Body of pancreas (tissue), 4 donors: Measurements from ENCODE around the gene MIB2. TPM values are rescaled to one million over a fixed set of nuclear protein-coding genes. Genes with fewer than 3 reads are reported as not detected.

Source experiments
- ATAC-seq: fragments of 150-250 bp; one replicate; pipeline ENCODE4 v1.9.1; 2016
- DNase-seq, 4 donors: peaks; one replicate each; pipeline ENCODE4 v3.0.0-alpha.2; 2019
- H3K27ac ChIP-seq, 4 donors: fragments of 200-600 bp; sonication (generic); 1 replicate in 3 of 4; 2 replicates in 1 of 4; pipeline versions ENCODE4 v1.5.1 to v1.6.1; 2016 to 2019; ENCODE audit warnings: mild to moderate bottlenecking in 1 of 4, mixed read lengths in 1 of 4, moderate library complexity in 1 of 4
- H3K27me3 ChIP-seq, 2 donors: fragments of 200-600 bp; sonication (generic); one replicate each; pipeline ENCODE4 v1.6.0; 2016; ENCODE audit warnings: mild to moderate bottlenecking in 1 of 2
- H3K36me3 ChIP-seq, 2 donors: fragments of 200-600 bp; sonication (generic); replicated peaks in 1 of 2; 2 replicates each; pipeline ENCODE4 v1.5.1; 2016; ENCODE audit warnings: low read depth in 2 of 2; ENCODE audit not compliant: insufficient read depth in 1 of 2
- H3K4me1 ChIP-seq: fragments of 200-600 bp; sonication (generic); one replicate; pipeline ENCODE4 v1.6.0; 2016
- H3K4me3 ChIP-seq, 2 donors: fragments of 200-600 bp; sonication (generic); 1 replicate in 1 of 2; 2 replicates in 1 of 2; pipeline ENCODE4 v1.5.1; 2016 to 2019
- H3K9me3 ChIP-seq, 3 donors: fragments of 200-600 bp; sonication (generic); 1 replicate in 2 of 3; 2 replicates in 1 of 3; pipeline ENCODE4 v1.5.1; 2016
- POLR2A ChIP-seq, 3 donors: fragments of 450-650 bp; IDR thresholded peaks; one replicate each; pipeline ENCODE4 v1.6.1; 2016; ENCODE audit warnings: antibody characterized with exemption in 3 of 3, mild to moderate bottlenecking in 2 of 3
- WGBS, 2 donors: methylation state at CpG; one replicate each; pipeline ENCODE4 v1.1.5; 2017; 5-methylcytosine and 5-hydroxymethylcytosine counted together
- intact Hi-C: fragments of 100-400 bp; cut with DNase I; formaldehyde crosslinking; loops from one replicate; pipeline ENCODE4 v1.15.1; 2023
- total RNA-seq, 2 donors: library from RNA; depleted of rRNA; stranded (reverse); fragments of >200 nt; gene quantifications; one replicate each; pipeline ENCODE4 v1.1.0, GENCODE V29; 2016
- TF ChIP-seq, protein P1 (sequence below), 7 experiments: fragments of 450-650 bp in 4 of 7; fragments of 200-600 bp in 3 of 7; sonication (generic) in 3 of 7; IDR thresholded peaks; one replicate each; pipeline ENCODE4 v1.5.1; 2016 to 2019; ENCODE audit warnings: antibody characterized with exemption in 7 of 7

Gene MIB2
- total RNA-seq, 2 donors from 2014 or later, result 57.6 to 101 TPM

- intact Hi-C loops, result no loop called here
- TF ChIP-seq POLR2A (IDR thresholded peaks at IDR 0.05), result no peak
- TF ChIP-seq, protein P1, sequence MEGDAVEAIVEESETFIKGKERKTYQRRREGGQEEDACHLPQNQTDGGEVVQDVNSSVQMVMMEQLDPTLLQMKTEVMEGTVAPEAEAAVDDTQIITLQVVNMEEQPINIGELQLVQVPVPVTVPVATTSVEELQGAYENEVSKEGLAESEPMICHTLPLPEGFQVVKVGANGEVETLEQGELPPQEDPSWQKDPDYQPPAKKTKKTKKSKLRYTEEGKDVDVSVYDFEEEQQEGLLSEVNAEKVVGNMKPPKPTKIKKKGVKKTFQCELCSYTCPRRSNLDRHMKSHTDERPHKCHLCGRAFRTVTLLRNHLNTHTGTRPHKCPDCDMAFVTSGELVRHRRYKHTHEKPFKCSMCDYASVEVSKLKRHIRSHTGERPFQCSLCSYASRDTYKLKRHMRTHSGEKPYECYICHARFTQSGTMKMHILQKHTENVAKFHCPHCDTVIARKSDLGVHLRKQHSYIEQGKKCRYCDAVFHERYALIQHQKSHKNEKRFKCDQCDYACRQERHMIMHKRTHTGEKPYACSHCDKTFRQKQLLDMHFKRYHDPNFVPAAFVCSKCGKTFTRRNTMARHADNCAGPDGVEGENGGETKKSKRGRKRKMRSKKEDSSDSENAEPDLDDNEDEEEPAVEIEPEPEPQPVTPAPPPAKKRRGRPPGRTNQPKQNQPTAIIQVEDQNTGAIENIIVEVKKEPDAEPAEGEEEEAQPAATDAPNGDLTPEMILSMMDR (IDR thresholded peaks at IDR 0.05), result no peak
- no peaks in the 10 kb centered on the region for H3K27me3 ChIP-seq
- H3K4me1 ChIP-seq, result no peaks in the 10 kb centered on the region
- H3K9me3 ChIP-seq, result no peaks in the 10 kb centered on the region
- ATAC-seq (no peak), DNase-seq (no peak)
- WGBS, 2 donors, result 65 to 69% methylated on average over 7 to 9 of the region's 9 CpGs
- no peak overlapping the region for H3K27ac ChIP-seq
- no peaks in the 10 kb centered on the region for H3K36me3 ChIP-seq
- H3K4me3 ChIP-seq, result no peak overlapping the region
Observed at GRCh38 chr1:1582585-1583346, 32.5 kb upstream of the MIB2 start.

GRCh38 chr1:1583347-1584010 is 31.8 kb upstream of the MIB2 start:
- no peaks in the 10 kb centered on the region for H3K4me1 ChIP-seq
- ATAC-seq, result no peak
- DNase-seq, result no peak
- no peaks in the 10 kb centered on the region for H3K36me3 ChIP-seq
- intact Hi-C loops, result no loop called here
- WGBS, 2 donors, result 81% methylated on average over 12 to 23 of the region's 23 CpGs
- TF ChIP-seq, protein P1 (IDR thresholded peaks at IDR 0.05), result no peak
- TF ChIP-seq POLR2A (IDR thresholded peaks at IDR 0.05), result no peak
- H3K9me3 ChIP-seq, result no peaks in the 10 kb centered on the region
- H3K27ac ChIP-seq, result no peak overlapping the region
- no peaks in the 10 kb centered on the region for H3K27me3 ChIP-seq
- no peak overlapping the region for H3K4me3 ChIP-seq

GRCh38 chr1:1591452-1591851 is 23.8 kb upstream of the MIB2 start:
- no peak overlapping the region for H3K4me3 ChIP-seq
- intact Hi-C loops, result no loop called here
- H3K9me3 ChIP-seq, result no peaks in the 10 kb centered on the region
- TF ChIP-seq, protein P1 (IDR thresholded peaks at IDR 0.05), result no peak
- TF ChIP-seq POLR2A (IDR thresholded peaks at IDR 0.05), result no peak
- ATAC-seq (no peak), DNase-seq (no peak)
- no peaks in the 10 kb centered on the region for H3K36me3 ChIP-seq
- H3K27ac ChIP-seq, result no peak overlapping the region
- H3K4me1 ChIP-seq, result no peaks in the 10 kb centered on the region
- WGBS, 2 donors, result 83 to 84% methylated on average over 12 to 13 of the region's 13 CpGs
- H3K27me3 ChIP-seq, result no peaks in the 10 kb centered on the region

- intact Hi-C loops, result no loop called here
- no peaks in the 10 kb centered on the region for H3K36me3 ChIP-seq
- 72 to 77% methylated on average over 15 to 24 of the region's 24 CpGs for WGBS, 2 donors
- no peaks in the 10 kb centered on the region for H3K9me3 ChIP-seq
- no peak overlapping the region for H3K4me3 ChIP-seq
- no peak for ATAC-seq
- H3K27me3 ChIP-seq, result no peaks in the 10 kb centered on the region
- H3K27ac ChIP-seq, result no peak overlapping the region
- DNase-seq, result no peak
- TF ChIP-seq, protein P1 (IDR thresholded peaks at IDR 0.05), result no peak
- no peak for TF ChIP-seq POLR2A (IDR thresholded peaks at IDR 0.05)
- H3K4me1 ChIP-seq, result peaks cover 17% of the 10 kb centered on the region
Observed at GRCh38 chr1:1593834-1594601, 21.3 kb upstream of the MIB2 start.
